ENCODE results near the gene RHOH.

RHOH gene

GRCh38 chr4:40295572-40295971, 98.7 kb downstream of the RHOH start:
- DNase-seq (ENCODE audit: low spot score) = no peak
